NOMO-1 treated with DMSO at 0.1 percent for 48 hours (cell line): ENCODE data around the gene GRIK4.

Experiments
- DNase-seq: peaks from one replicate; lab custom pipeline; 2025; ENCODE audit not compliant: unreplicated experiment; lab: John Stamatoyannopoulos, UW

Gene GRIK4

DNA sequence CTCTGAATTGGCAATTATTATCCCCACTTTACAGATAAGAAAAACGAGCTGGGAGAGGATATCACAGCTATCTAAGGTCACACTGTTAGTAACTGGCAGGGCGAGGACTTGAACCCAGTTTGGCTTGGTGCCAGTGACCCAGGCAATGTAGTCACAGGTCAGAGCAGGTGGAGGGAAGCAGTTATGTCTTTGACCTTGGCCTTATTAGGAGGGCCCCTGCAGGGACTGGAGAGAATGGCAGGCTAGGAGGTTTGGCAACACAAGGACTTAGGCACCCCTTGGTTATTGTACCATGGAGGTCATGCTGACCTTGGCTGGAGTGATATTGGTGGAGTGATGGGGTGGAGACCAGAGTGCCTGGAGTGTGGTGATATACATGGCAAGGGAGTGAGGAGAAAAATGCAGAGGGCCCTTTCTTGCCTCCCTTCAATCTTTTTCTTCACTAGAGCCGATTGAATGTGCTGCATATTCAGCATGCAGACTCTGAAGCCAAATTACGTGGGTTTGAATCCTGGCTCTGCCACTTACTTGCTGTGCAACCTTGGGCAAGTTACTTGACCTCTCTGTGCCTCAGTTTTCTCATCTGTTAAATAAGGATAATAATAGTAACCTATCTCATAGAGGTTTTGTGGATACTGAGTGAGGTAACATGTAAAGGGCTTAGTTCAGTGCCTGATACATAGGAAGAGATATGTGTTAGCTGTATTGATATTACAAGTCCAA, 419.7 kb downstream of the GRIK4 start:
- no peak for DNase-seq

DNA sequence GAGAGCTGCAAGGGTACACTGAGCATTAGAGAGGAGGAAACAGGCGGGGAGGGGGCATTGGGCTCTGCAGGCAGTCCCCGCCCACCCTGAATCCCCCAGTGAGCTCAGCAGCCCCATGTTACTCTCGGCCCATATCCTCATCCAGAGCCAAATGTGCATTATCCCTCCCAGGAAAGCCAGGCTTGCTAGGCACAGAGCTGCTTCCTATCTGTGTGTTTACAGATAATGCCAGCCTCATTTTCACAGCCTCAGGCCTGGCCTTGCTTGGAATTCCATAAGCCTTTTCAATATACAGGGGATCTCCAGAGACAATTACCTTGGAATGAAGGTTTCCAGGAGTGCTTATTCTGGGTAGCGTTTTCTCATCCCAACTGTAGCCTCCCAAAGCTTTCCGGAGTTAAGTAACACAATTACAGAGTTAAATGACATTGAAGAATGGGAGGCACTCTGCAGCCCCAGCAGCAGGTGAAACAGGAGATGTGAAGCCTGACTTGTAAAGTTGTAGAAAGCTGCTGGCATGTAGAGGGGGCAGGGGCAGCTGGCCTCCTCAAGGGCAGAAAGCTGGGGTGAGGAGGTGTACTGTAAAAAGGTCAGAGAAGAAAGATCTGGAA, 420.9 kb downstream of the GRIK4 start:
- DNase-seq = no peak

DNA sequence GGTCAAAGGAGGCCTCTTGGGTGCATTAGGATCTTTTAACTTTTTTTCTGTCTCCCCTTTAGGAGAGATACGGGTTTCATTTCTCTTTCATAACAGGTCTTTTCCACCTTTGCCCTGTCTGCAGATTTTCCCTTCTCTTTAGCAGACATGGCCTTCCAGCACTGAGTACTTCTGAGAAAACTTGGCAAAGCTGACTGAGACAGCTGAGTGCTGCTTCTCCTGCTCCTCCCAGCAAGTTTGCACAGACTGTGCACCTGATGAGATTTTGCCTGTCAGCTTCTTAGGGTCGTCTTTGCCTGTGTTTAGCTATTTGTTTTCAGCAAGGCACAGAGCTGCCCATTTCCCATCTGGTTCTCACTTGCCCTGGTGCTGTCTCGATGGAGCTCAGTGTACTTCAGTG, 424.8 kb downstream of the GRIK4 start:
- DNase-seq = no peak

DNA sequence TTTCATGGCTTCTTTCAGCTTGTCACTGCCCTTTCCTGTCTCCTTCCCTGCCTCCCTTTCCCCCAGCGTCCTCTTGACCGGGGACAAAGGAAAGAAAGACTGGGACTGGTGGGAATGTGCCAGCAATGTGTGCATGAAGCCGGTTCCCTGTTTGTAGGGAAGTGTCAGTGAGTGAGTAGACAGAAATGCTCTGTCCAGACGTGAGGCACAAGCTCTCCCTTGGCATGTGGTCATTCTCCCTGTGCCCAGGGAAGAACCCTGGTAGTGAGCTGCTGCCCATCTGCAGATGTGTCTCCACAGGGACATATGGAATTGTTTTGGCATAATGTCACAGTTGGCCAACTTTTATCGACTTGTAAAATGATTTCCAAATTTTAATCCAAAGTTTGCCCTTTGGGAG, 426.0 kb downstream of the GRIK4 start:
- DNase-seq = no peak

DNA sequence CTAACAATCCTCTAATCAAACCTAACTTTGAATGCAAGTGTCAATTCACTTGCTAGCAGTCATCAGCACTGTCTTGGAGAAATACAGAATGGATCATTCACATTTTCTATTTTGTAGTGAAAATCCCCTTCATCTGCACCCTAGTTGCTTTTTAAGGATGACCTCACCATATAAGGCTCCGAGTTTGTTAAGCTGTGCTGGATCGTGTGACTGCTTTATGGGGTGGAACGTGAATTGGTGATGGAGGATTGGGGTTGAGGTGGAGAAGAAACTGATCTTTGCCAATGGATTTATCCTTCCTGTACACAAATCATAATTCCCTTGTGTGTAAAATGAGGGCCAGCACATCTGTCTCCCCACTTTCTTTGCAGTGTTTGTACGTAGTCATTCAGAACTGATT, 426.7 kb downstream of the GRIK4 start:
- DNase-seq = no peak

DNA sequence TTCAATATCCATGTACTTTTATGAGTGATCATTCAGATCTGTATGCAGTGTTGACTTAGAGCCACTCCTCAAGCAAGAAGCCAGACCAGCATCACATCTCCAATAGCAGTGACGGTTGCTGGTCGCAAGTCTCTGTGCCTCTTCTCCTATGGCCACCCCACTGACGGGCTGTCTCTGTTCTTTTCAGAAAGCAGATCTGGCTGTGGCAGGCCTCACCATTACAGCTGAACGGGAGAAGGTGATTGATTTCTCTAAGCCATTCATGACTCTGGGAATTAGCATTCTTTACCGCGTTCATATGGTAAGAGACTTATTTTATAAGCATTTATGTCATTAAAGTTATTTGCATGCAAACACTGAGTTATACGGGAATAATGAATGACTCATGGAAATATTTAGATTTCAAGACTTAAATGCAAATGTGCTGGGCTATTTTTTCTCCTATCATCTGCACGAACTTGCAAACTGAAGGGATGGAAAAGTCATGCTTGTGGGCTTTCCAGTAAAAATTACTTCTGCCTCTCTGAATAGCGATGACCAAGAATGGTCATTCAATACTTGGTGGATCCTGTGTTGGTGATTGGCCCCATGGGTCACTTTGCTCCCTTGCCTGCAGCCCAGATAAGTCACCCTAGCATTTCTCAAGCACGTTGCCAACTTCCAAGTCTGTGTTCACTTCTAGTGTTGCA, 428.8 kb downstream of the GRIK4 start:
- no peak for DNase-seq

DNA sequence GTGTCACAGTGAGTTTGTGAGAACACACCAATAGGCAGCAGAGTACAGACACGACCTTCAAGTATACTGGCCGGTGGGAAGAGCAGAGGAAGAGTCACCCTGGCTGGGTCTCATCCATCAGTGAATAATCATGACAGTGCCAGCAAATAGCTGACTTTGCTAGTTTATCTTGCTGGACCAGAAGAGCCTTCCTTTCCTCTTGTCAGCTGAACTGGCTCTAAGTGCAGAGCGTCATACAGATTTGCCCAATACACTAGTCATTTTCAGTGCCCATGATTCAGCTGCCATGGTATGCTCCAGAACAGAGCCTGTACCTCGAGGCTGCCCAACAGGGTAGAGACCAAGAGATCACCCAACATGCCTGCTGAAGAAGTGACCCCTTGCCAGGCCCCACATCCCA, 429.5 kb downstream of the GRIK4 start:
- no peak for DNase-seq

DNA sequence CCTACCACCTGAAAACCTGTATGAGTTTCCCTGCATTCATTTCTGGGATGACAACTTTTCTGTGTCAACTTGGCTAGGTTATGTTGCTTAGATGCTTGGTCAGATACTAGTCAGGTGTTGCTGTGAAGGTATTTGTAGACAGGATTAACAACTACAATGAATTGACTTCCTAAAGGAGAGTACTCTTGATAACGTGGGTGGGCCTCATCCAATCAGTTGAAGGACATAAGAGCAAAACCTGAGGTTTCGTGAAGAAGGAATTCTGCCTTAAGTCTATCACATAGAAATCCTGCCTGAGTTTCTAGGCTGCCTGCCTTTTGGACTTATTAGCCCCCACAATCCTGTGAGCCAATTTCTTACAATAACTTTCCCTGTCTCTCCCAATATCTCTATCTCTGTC, 431.2 kb downstream of the GRIK4 start:
- no peak for DNase-seq

DNA sequence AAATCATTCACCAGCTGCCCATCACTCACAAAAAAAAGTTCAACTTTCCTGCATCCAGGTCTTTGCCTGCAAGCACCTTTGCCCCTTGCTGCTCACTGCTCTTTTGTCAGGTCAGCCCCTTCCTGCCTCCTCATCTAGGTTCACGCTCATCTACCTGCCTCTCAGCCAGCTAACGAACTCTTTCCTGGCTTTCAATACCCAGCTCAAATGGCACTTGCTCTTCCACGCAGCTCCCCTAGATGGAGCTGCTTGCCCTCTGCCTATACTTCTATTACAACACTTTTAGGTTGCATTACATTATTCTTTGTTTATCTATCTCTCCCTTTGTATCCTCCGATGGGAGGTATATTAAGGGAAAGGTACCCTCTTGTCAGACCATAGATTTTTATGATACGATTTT, 433.5 kb downstream of the GRIK4 start:
- no peak for DNase-seq

DNA sequence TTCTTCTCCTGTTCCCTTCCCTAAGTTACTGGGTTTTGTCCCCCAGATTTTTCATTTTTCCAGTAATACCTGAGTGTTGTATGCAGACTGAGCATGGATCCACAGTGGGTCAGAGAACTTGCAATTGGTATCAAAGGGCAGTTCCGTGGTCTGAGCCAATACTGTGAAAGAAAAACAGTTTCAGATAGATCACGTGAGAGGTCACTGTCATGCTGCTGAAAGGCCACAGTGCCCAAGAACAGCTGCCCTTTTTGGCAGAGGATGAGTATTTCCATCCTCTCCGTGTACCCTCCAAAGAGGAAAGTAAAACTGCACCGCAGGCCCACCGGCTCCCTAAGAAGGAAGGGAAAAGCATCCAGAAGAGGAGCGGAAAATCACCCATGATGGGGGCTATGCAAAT, 439.3 kb downstream of the GRIK4 start:
- DNase-seq = no peak

DNA sequence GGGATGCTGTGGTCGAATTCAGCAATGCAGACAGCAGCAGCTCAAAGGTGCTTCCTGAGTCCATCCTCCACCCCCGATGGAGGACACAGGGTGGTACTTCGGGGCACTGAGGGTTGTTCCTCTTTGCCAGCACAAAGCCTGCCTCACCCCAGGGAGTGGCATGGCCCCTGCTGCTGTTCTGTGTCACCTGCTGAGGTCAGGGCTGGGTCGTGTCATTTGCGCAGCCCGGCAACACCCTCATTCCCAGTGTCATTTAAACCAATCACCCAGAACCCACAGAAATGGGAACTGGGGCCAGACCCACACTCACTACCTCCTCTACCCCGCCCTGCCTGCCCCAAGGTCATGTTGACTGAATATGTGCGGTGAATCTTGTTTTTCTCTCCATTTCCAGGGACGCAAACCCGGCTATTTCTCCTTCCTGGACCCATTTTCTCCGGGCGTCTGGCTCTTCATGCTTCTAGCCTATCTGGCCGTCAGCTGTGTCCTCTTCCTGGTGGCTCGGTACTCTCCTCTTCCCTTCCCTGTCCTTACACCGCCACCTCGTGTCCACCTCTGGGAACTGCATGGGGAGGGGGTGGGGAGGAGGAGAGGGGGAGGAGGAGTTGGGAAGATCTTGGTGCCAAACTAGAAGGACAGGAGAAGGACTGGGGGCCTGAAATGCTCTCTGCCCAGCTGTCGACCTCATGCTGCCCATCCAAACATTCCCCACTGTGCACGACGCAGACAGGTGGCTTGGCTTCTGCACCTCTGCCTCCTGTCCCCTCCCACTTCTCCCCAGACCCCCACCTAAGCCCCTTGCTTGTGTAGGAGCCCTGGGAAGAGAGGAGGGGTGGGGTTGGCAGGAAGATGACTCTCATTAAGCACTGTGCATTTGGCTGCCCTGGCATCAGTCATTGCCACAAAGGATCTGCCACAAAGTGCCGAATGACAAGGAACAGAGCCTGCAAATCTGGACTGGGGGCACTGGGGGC, 441.2 kb downstream of the GRIK4 start:
- peak; percentile 50 for DNase-seq

DNA sequence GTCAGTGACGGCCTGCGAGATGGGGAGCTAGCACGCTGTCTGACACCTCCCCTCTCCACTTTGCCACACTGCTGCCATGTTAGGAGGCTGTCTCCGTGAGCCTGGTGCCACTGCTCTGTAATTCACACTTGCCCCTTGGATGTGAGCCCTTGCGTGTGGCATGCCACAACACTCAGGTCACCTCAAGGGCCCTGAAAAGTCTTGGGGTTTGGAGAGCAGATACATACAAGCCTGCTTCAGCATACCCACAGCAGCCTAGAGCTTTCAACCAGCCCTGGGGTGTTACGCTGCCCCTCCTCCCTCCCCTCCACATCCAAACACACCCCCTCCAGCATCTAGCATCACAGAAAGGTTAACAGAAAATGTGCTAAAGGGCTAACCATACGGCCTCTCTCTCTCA, 442.8 kb downstream of the GRIK4 start:
- DNase-seq = no peak

DNA sequence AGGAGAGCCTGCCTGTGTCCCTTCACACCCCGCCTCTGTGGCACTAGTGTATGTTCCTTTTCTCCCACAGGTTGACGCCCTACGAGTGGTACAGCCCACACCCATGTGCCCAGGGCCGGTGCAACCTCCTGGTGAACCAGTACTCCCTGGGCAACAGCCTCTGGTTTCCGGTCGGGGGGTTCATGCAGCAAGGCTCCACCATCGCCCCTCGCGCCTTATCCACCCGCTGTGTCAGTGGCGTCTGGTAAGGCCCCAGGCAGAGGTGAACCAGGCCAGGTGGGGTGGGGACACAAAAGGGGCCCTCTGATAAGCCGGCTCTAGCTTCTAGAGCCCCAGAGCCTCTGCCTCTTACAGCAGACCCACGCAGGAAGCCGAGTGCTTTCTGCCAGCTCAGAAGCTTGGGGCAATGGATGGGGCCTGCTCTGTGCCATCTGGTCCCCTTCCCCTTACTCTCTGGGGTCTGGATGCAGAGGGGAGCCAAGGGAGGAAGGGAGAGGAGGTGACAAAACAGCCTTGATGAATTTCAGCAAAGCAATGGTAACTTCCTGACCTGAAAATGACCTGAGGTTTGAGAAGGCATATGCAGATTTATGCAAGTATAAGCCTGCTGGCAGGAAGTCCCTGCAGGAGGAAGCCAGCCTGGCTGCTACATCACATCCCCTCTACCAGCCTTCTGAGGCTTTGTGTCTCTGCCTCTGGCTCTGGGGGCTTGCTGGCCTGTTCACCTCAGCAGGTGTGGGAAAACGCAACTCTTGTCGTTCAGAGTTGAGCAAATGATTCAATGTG, 445.4 kb downstream of the GRIK4 start:
- no peak for DNase-seq

DNA sequence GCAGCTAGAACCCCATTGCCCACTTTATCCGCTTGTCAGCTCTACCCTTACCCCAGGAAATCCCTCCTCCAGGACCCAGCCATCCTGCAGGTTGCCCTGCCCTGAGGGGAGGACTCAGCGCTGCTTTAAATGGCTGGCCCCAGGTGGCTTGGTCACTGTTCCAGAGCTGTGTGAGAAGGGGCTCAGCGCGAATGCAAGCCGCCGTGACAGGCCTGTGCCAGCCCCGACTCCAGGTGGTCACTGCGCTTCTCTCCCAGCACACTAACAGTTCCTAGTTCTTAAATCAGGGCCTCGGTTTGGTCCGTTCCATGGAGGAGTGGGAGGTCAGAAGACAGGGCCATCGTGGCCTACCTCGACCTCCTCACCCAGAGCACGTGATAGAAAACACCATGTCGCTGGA, 446.6 kb downstream of the GRIK4 start:
- no peak for DNase-seq

DNA sequence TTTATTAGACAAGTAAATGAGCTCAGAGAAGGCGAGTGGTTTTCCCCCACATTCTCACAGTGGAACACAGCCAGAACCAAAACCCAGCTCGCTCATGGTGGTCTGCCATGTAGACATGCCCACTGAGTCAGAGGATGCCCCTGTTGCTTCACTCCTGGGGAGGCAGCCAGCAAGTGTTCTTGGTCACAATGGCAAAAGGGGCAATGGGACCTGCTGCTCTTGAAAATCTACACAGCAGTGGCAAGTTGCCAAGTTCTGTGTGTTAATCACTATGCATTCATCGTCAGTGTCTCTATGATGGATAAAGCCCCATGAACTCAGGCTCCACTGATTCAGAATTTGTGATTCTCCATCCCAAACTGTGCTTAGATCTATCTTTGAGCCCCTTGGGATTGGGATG, 447.6 kb downstream of the GRIK4 start:
- DNase-seq = no peak

DNA sequence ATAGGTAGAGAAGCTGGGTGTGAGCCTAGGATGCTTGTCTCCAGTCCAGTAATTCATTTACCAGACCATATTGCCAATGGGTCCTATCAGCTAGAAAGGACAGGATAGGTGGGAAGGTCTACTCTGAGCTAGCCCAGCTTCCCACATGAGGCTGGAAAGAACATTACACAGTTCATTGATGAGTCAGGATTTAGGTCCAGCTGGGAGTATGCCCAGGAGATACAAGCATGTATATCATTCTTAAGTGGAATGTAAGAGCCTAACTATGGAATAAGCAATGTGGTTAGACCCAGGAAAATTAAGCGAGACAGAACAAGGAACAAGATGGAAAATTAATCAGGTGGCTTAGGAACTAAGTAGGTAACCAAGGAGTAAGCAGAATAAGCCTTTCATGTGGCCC, 453.3 kb downstream of the GRIK4 start:
- DNase-seq = no peak

DNA sequence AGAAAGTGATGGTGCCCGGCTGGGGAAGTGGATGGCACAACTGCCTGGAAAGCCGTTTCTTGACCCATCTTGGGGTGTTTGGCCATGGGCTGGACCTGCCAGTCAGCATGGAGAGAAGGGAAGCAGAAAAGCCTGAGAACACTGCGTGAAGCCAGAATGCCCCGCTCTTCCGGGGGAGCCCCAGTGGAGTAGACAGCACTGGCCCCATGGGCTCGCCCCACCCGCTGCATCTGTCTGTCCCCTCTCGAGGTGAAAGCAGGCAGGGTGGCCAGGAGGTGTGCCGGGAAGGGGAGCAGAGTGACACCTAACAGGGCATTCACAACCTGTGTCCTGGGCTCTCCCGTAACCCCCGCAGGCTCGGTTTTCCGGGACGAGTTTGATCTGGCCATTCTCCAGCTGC, 455.3 kb downstream of the GRIK4 start:
- no peak for DNase-seq

DNA sequence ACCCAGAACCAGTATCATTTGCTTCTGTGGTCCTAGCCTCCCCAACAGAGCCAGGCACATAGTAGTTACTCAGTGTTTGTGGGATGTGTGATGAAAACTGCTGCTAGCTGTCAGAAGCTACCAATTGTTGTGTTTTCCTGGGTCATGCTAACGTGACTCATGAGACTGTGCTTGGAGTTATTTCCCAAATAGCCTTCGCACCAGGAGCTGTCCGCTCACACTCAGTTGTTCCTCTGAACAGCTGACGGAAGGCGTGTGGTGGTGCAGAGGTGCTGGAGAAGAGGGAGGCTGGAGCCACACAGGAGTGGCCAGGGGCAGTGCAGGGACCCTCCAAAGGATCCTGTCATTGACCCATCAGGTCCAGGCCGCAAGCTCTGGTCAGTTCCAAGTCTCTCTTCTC, 458.4 kb downstream of the GRIK4 start:
- DNase-seq = no peak

DNA sequence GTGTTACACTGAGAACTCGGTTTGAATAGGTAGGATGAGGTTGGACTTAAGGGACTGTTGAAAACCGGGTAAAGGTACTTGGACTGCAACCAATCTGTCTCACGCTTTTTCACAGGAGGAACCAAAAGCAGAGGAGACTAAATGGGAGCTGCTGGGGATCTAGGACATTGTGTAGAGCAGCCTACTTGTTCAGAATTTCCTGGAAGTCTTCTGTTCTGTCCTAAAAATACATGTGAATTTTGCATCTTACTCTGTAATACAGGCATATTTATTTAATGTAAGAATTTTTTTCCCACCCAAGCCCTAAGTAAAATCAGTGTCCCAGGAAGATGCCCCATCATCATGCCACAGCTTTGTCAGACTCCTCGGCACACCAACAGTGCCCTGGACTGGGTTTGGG, 460.3 kb downstream of the GRIK4 start:
- DNase-seq = no peak

DNA sequence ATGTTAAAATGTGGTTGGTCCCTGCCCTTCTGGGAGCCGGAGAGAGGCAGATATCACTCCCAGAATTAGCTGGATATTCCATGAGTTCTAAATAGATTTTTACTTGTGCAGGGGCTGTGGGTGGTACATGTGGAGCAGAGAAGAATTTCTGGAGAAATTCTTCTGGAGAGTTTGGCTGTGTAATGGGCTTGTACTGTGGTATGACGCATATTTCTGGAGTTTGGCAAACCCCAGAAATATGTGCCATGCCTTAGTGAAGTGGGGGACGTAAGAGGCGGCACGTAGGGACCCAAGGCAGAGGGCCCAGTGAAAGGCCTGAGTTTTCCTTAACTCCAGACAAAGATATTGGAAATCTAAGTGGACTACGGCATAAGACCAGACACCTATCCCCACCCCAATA, 461.1 kb downstream of the GRIK4 start:
- DNase-seq = no peak

DNA sequence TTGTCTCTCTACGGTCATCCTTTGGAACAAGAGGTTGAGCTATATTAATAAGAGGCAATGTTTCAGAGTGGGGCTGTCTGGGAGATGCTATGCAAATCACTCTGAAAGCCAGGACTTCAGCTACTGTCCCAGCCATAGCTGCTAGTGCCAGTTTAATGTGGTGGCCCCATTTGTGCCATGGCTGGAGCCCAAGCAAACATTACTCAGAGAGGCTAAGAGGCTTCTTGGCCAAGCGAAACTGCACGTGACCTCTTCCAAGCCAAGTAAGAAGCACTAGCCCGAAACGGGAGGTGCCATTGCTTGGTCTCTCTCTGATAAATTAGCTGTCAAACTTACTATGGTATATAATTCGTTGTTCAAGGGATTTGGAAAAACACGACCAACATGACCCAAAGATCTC, 462.0 kb downstream of the GRIK4 start:
- DNase-seq = no peak
